Measurements from ENCODE around the gene TXN.

Gene TXN

DNA sequence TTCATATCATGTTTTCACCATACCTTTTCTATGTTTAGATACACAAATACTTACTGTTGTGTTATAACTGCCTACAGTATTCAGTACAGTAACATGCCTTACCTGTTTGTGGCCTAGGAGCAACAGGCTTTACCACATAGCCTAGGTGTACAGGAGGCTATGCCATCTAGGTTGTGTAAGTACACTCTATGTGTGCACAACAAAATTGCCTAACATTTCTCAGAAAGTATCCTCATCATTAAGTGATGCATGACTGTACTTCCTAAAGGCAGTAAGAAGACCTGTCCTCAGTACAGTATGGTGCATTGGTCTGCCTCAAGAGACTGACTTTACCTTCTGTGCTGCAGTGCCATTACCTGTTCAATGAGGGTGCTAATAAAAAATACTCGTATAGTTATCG is 7.9 kb downstream of the TXN start:
- no peak overlapping the region for H2AFZ ChIP-seq (ENCODE audit: low read depth)
- no peak overlapping the region for H3K4me2 ChIP-seq
- H3K27ac ChIP-seq, result no peak overlapping the region
- peaks cover 55% of the 10 kb centered on the region for H3K79me2 ChIP-seq (ENCODE audit: insufficient read depth, low read depth)
- H3K4me1 ChIP-seq (ENCODE audit: low read depth, poor library complexity, severe bottlenecking), result peaks cover 23% of the 10 kb centered on the region
- peaks cover 27% of the 10 kb centered on the region for H4K20me1 ChIP-seq (ENCODE audit: insufficient read depth)
- no peaks in the 10 kb centered on the region for H3K27me3 ChIP-seq (ENCODE audit: insufficient read depth, low read depth)
- no peak overlapping the region for H3K9ac ChIP-seq
- H3K36me3 ChIP-seq (ENCODE audit: insufficient read depth), result peaks cover 26% of the 10 kb centered on the region; the same call in 1 of the 2 replicates
- no peak overlapping the region for H3K4me3 ChIP-seq (IDR thresholded peaks at IDR 0.05; ENCODE audit: insufficient read depth, low read depth, low read length)
- TF ChIP-seq, protein P1, sequence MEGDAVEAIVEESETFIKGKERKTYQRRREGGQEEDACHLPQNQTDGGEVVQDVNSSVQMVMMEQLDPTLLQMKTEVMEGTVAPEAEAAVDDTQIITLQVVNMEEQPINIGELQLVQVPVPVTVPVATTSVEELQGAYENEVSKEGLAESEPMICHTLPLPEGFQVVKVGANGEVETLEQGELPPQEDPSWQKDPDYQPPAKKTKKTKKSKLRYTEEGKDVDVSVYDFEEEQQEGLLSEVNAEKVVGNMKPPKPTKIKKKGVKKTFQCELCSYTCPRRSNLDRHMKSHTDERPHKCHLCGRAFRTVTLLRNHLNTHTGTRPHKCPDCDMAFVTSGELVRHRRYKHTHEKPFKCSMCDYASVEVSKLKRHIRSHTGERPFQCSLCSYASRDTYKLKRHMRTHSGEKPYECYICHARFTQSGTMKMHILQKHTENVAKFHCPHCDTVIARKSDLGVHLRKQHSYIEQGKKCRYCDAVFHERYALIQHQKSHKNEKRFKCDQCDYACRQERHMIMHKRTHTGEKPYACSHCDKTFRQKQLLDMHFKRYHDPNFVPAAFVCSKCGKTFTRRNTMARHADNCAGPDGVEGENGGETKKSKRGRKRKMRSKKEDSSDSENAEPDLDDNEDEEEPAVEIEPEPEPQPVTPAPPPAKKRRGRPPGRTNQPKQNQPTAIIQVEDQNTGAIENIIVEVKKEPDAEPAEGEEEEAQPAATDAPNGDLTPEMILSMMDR (conservative IDR thresholded peaks at IDR 0.05; ENCODE audit: low read depth, low read length), result no peak

DNA sequence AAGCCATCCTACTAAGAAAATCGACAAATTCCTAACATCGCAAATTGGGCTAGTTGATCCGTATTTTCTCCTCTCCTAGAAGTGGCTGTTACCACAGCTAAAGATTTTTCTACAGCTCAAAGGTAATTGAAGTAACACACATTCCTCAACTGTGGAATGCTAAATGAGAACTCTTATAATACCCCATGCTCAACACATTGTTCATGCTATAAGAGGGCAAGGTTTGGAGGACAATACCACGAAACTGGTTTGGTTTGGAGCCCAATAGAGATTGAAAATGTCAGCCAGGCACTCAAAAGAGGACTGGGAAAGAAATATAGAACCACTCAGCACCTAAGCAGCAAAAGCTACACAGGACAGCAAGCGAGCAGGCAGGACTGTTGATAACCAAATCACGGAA is 10.1 kb downstream of the TXN start:
- Histone ChIP-seq H3K27ac (no peak overlapping the region), H3K27me3 (ENCODE audit: insufficient read depth, low read depth) (no peaks in the 10 kb centered on the region), H3K79me2 (ENCODE audit: insufficient read depth, low read depth) (peaks cover 33% of the 10 kb centered on the region), H3K36me3 (ENCODE audit: insufficient read depth) (peaks cover 26% of the 10 kb centered on the region; the same call in 1 of the 2 replicates), H3K9ac (no peak overlapping the region), H3K4me3 (IDR thresholded peaks at IDR 0.05; ENCODE audit: insufficient read depth, low read depth, low read length) (no peak overlapping the region), H4K20me1 (ENCODE audit: insufficient read depth) (0 out of 2 replicates have a peak, but pooled peaks cover 6% of the 10 kb centered on the region), H3K4me2 (no peak overlapping the region), H3K4me1 (ENCODE audit: low read depth, poor library complexity, severe bottlenecking) (peaks cover 2% of the 10 kb centered on the region), H2AFZ (ENCODE audit: low read depth) (no peak overlapping the region)
- TF ChIP-seq, protein P1 (conservative IDR thresholded peaks at IDR 0.05; ENCODE audit: low read depth, low read length), result no peak

DNA sequence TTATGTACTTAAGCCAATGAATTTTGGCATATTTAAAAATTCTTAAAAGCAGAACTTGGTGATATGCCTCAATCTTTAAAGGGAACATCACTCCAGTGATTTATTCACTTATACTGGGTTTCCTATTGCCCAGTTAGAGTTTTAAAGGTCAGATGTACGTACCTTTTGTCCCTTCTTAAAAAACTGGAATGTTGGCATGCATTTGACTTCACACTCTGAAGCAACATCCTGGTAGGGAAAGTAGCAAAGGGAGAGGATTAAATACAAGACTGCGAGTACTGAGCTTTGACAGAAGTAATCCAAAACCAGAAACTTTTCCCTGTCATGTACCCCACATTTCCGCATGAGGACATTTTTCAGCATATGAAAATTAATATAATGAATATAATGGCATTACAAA is 11.7 kb downstream of the TXN start:
- no peaks in the 10 kb centered on the region for H4K20me1 ChIP-seq (ENCODE audit: insufficient read depth)
- H3K4me3 ChIP-seq (IDR thresholded peaks at IDR 0.05; ENCODE audit: insufficient read depth, low read depth, low read length), result no peak overlapping the region
- TF ChIP-seq, protein P1 (conservative IDR thresholded peaks at IDR 0.05; ENCODE audit: low read depth, low read length), result no peak
- H3K36me3 ChIP-seq (ENCODE audit: insufficient read depth), result peaks cover 18% of the 10 kb centered on the region; the same call in 1 of the 2 replicates
- H3K27ac ChIP-seq, result no peak overlapping the region
- H3K4me2 ChIP-seq, result no peak overlapping the region
- peaks cover 17% of the 10 kb centered on the region; the same call in 1 of the 2 replicates for H3K79me2 ChIP-seq (ENCODE audit: insufficient read depth, low read depth)
- H2AFZ ChIP-seq (ENCODE audit: low read depth), result no peak overlapping the region
- H3K4me1 ChIP-seq (ENCODE audit: low read depth, poor library complexity, severe bottlenecking), result no peaks in the 10 kb centered on the region
- no peak overlapping the region for H3K9ac ChIP-seq
- H3K27me3 ChIP-seq (ENCODE audit: insufficient read depth, low read depth), result no peaks in the 10 kb centered on the region

DNA sequence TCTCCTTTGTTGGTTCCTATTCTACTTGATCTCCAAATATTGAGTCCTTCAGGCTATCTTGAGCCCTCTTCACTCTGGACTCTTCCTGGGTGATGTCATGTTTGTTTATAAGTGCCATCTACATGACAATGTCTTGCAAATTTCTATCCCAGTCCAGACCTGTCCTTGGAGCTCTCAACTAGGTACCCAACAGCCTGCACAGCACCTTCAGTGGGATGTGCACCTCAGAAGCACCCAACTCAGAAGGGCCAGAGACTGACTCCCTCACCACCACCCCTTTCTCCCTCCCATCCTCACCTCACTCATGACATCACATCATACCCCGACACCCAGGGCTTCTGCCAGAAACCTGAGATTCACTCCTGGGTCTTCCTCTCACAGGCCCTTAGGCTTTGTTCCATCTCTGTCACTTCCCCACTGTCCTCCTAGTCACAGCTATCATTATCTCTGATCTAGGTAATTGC is 14.4 kb downstream of the TXN start:
- Histone ChIP-seq H3K27ac (no peak overlapping the region), H3K4me1 (ENCODE audit: low read depth, poor library complexity, severe bottlenecking) (no peaks in the 10 kb centered on the region), H2AFZ (ENCODE audit: low read depth) (no peak overlapping the region), H3K4me3 (IDR thresholded peaks at IDR 0.05; ENCODE audit: insufficient read depth, low read depth, low read length) (no peak overlapping the region), H3K4me2 (no peak overlapping the region), H4K20me1 (ENCODE audit: insufficient read depth) (no peaks in the 10 kb centered on the region), H3K36me3 (ENCODE audit: insufficient read depth) (peaks cover 10% of the 10 kb centered on the region; the same call in 1 of the 2 replicates), H3K27me3 (ENCODE audit: insufficient read depth, low read depth) (no peaks in the 10 kb centered on the region), H3K79me2 (ENCODE audit: insufficient read depth, low read depth) (peaks cover under 1% of the 10 kb centered on the region; the same call in 1 of the 2 replicates), H3K9ac (no peak overlapping the region)
- TF ChIP-seq, protein P1 (conservative IDR thresholded peaks at IDR 0.05; ENCODE audit: low read depth, low read length), result no peak
